GM23248 (cell line): ENCODE measurements around the gene ZMYM3. TPM values are rescaled to one million over a fixed set of nuclear protein-coding genes. Genes with fewer than 3 reads are reported as not detected.

Experiments
- DNase-seq: peaks from one replicate; pipeline ENCODE4 v3.0.0-alpha.2; 2015
- H2AFZ ChIP-seq: fragments of 200-600 bp; sonication (generic); 2 replicates; pipeline ENCODE4 v1.6.1; 2016; ENCODE audit warnings: antibody characterized with exemption
- H3F3A ChIP-seq: fragments of 200-600 bp; sonication (generic); 2 replicates; pipeline ENCODE4 v1.6.1; 2016; ENCODE audit warnings: mild to moderate bottlenecking, antibody characterized with exemption, mixed run types; ENCODE audit not compliant: insufficient read depth
- H3K27ac ChIP-seq: fragments of 200-600 bp; sonication (generic); 2 replicates; pipeline ENCODE4 v1.5.1; 2016; ENCODE audit warnings: mild to moderate bottlenecking
- H3K27me3 ChIP-seq: fragments of 200-600 bp; sonication (generic); replicated peaks from 2 replicates; pipeline ENCODE4 v1.6.1; 2016; ENCODE audit warnings: mild to moderate bottlenecking; ENCODE audit not compliant: insufficient read depth
- H3K36me3 ChIP-seq: fragments of 200-600 bp; sonication (generic); 2 replicates; pipeline ENCODE4 v1.6.1; 2016; ENCODE audit warnings: low read depth, mild to moderate bottlenecking
- H3K4me1 ChIP-seq: fragments of 200-600 bp; sonication (generic); 2 replicates; pipeline ENCODE4 v1.6.1; 2016; ENCODE audit warnings: mild to moderate bottlenecking; ENCODE audit not compliant: insufficient read depth
- H3K4me2 ChIP-seq: fragments of 200-600 bp; sonication (generic); one replicate; pipeline ENCODE4 v1.6.1; 2016; ENCODE audit warnings: mild to moderate bottlenecking; ENCODE audit not compliant: unreplicated experiment
- H3K4me3 ChIP-seq: fragments of 200-600 bp; sonication (generic); 2 replicates; pipeline ENCODE4 v1.5.1; 2016; ENCODE audit warnings: mild to moderate bottlenecking
- H3K79me2 ChIP-seq: fragments of 200-600 bp; sonication (generic); 2 replicates; pipeline ENCODE4 v1.6.1; 2016; ENCODE audit warnings: mild to moderate bottlenecking; ENCODE audit not compliant: insufficient read depth
- H3K9ac ChIP-seq: fragments of 200-600 bp; sonication (generic); 2 replicates; pipeline ENCODE4 v1.6.1; 2016; ENCODE audit warnings: mild to moderate bottlenecking
- H3K9me2 ChIP-seq: fragments of 200-600 bp; sonication (generic); 2 replicates; pipeline ENCODE4 v1.6.1; 2016; ENCODE audit warnings: mixed run types, mild to moderate bottlenecking, moderate library complexity; ENCODE audit not compliant: insufficient read depth
- H3K9me3 ChIP-seq: fragments of 200-600 bp; sonication (generic); one replicate; pipeline ENCODE4 v1.6.1; 2017; ENCODE audit warnings: low read depth
- H4K20me1 ChIP-seq: fragments of 200-600 bp; sonication (generic); 2 replicates; pipeline ENCODE4 v1.6.0; 2016; ENCODE audit not compliant: insufficient read depth
- EZH2 ChIP-seq: fragments of 200-600 bp; sonication (generic); IDR thresholded peaks from 2 replicates; pipeline ENCODE4 v1.6.1; 2018; ENCODE audit warnings: antibody characterized with exemption, mild to moderate bottlenecking; ENCODE audit not compliant: insufficient read depth, poor library complexity, severe bottlenecking
- EZH2phosphoT487 ChIP-seq: fragments of 200-600 bp; sonication (generic); IDR thresholded peaks from 2 replicates; pipeline ENCODE4 v1.6.1; 2018; ENCODE audit warnings: antibody characterized with exemption, moderate library complexity, mild to moderate bottlenecking, low read depth; ENCODE audit not compliant: insufficient read depth
- WGBS, 2 experiments: methylation state at CpG; one replicate each; pipeline ENCODE4 v1.1.6; 2015 to 2017; ENCODE audit warnings: low lambda C conversion rate in 2 of 2, low coverage in 1 of 2; ENCODE audit errors: missing lambda C conversion rate in 2 of 2; 5-methylcytosine and 5-hydroxymethylcytosine counted together
- in situ Hi-C: fragments of 300-500 bp; cut with MboI; formaldehyde crosslinking; loops from 2 replicates; pipeline ENCODE4 v1.15.0; 2020
- polyA plus RNA-seq: library from polyadenylated mRNA; unstranded; fragments of >200 nt; fragmentation: Nextera tagmentation; extraction: Ambion mirVana; gene quantifications from 2 replicates; pipeline ENCODE4 v1.2.1, GENCODE V29; 2016
- total RNA-seq: library from RNA; depleted of rRNA; stranded (reverse); fragments of >200 nt; shearing (Covaris generic); gene quantifications from 2 replicates; pipeline ENCODE4 v1.2.3, GENCODE V29; 2014

The ZMYM3 gene
- total and polyA plus RNA-seq, 2 experiments from 2014 or later: 7.7 to 14.8 TPM

GRCh38 chrX:71217298-71217697 lies 36.6 kb downstream of the ZMYM3 start:
- Histone ChIP-seq H3K27me3 (no peaks in the 10 kb centered on the region), H3K36me3 (no peaks in the 10 kb centered on the region), H3K9me2 (no peaks in the 10 kb centered on the region), H3K9me3 (no peaks in the 10 kb centered on the region), H3K4me2 (no peak overlapping the region), H3K4me3 (no peak overlapping the region), H3K27ac (no peak overlapping the region), H3K79me2 (no peaks in the 10 kb centered on the region), H2AFZ (no peak overlapping the region), H3K4me1 (no peaks in the 10 kb centered on the region), H3K9ac (no peak overlapping the region), H4K20me1 (no peaks in the 10 kb centered on the region), H3F3A (no peaks in the 10 kb centered on the region)
- TF ChIP-seq EZH2phosphoT487: no peak
- TF ChIP-seq EZH2: no peak
- 60 to 66% methylated on average over 6 of the region's 6 CpGs for WGBS, 2 experiments
- no peak for DNase-seq
- in situ Hi-C loops: no loop called here

GRCh38 chrX:71216485-71216884 lies 37.5 kb downstream of the ZMYM3 start:
- TF ChIP-seq EZH2: no peak
- TF ChIP-seq EZH2phosphoT487: no peak
- 60 to 65% methylated on average over 3 to 6 of the region's 6 CpGs for WGBS, 2 experiments

GRCh38 chrX:71215338-71215912 lies 38.5 kb downstream of the ZMYM3 start:
- WGBS, 2 experiments: 35 to 41% methylated on average over 6 to 10 of the region's 10 CpGs
- no peak for DNase-seq
- in situ Hi-C loops: no loop called here

More at GRCh38 chrX:71216485-71216884, 37.5 kb downstream of the ZMYM3 start:
- Histone ChIP-seq H3K4me1 (no peaks in the 10 kb centered on the region), H3K27me3 (no peaks in the 10 kb centered on the region), H3K9ac (no peak overlapping the region), H3K27ac (no peak overlapping the region), H3K9me3 (no peaks in the 10 kb centered on the region), H3K4me3 (no peak overlapping the region), H3K79me2 (no peaks in the 10 kb centered on the region), H4K20me1 (no peaks in the 10 kb centered on the region), H3K36me3 (no peaks in the 10 kb centered on the region), H2AFZ (no peak overlapping the region), H3K4me2 (no peak overlapping the region), H3K9me2 (no peaks in the 10 kb centered on the region), H3F3A (no peaks in the 10 kb centered on the region)
- in situ Hi-C loops: no loop called here
- DNase-seq: no peak

GRCh38 chrX:71214604-71215337 lies 39.2 kb downstream of the ZMYM3 start:
- Histone ChIP-seq H3K4me2 (no peak overlapping the region), H3K4me3 (no peak overlapping the region), H3K9ac (no peak overlapping the region), H3F3A (no peaks in the 10 kb centered on the region), H3K4me1 (no peaks in the 10 kb centered on the region), H3K27me3 (no peaks in the 10 kb centered on the region), H4K20me1 (no peaks in the 10 kb centered on the region), H3K9me3 (no peaks in the 10 kb centered on the region), H2AFZ (no peak overlapping the region), H3K36me3 (no peaks in the 10 kb centered on the region), H3K79me2 (no peaks in the 10 kb centered on the region), H3K27ac (no peak overlapping the region), H3K9me2 (no peaks in the 10 kb centered on the region)
- TF ChIP-seq EZH2: no peak
- no peak for TF ChIP-seq EZH2phosphoT487
- in situ Hi-C loops: no loop called here
- DNase-seq: no peak
- 42 to 69% methylated on average over 3 to 5 of the region's 5 CpGs for WGBS, 2 experiments

More at GRCh38 chrX:71215338-71215912, 38.5 kb downstream of the ZMYM3 start:
- H3K9me2 ChIP-seq: no peaks in the 10 kb centered on the region
- H3K36me3 ChIP-seq: no peaks in the 10 kb centered on the region
- no peaks in the 10 kb centered on the region for H3K9me3 ChIP-seq
- no peak overlapping the region for H2AFZ ChIP-seq
- H4K20me1 ChIP-seq: no peaks in the 10 kb centered on the region
- H3K79me2 ChIP-seq: no peaks in the 10 kb centered on the region
- no peak overlapping the region for H3K4me2 ChIP-seq
- TF ChIP-seq EZH2 (no peak), EZH2phosphoT487 (no peak)
- H3K4me3 ChIP-seq: no peak overlapping the region
- no peaks in the 10 kb centered on the region for H3F3A ChIP-seq
- H3K27me3 ChIP-seq: no peaks in the 10 kb centered on the region
- H3K9ac ChIP-seq: no peak overlapping the region
- H3K4me1 ChIP-seq: no peaks in the 10 kb centered on the region
- H3K27ac ChIP-seq: no peak overlapping the region
